ENCODE results near the gene GPC6. TPM values are rescaled to one million over a fixed set of nuclear protein-coding genes. Genes with fewer than 3 reads are reported as not detected.
A peak's percentile ranks its signal among the peaks of the same experiment; 100 is the strongest.

Gene GPC6
- total RNA-seq, 1 donor from 2014 or later = 63.0 TPM

- no peak overlapping the region for H3K27ac ChIP-seq (ENCODE audit: low read depth, low read length)
- Mint-ChIP-seq H3K36me3 (ENCODE audit: low read depth, unreplicated experiment) (peaks cover 1% of the 10 kb centered on the region), H3K9me3 (ENCODE audit: unreplicated experiment) (no peaks in the 10 kb centered on the region), H3K27ac (ENCODE audit: unreplicated experiment) (no peak overlapping the region), H3K27me3 (ENCODE audit: low read depth, unreplicated experiment) (no peaks in the 10 kb centered on the region), H3K4me3 (ENCODE audit: unreplicated experiment) (no peak overlapping the region), H3K4me1 (ENCODE audit: low read depth, unreplicated experiment) (peaks cover 39% of the 10 kb centered on the region)
- no peak for TF ChIP-seq CTCF (IDR thresholded peaks at IDR 0.05; ENCODE audit: insufficient read depth, low read depth, low read length)
- TF ChIP-seq EZH2 (IDR thresholded peaks at IDR 0.05; ENCODE audit: insufficient read depth, low read length) = no peak
- no peaks in the 10 kb centered on the region for H3K9me3 ChIP-seq (ENCODE audit: insufficient read depth, low read depth, low read length)
- H2AFZ ChIP-seq (ENCODE audit: low read depth, low read length) = no peak overlapping the region
- DNase-seq (ENCODE audit: low read depth) = no peak
- H3K27me3 ChIP-seq (ENCODE audit: insufficient read depth, low read length) = no peaks in the 10 kb centered on the region
- no peaks in the 10 kb centered on the region for H3K36me3 ChIP-seq (ENCODE audit: insufficient read depth, low read length)
- H3K79me2 ChIP-seq (ENCODE audit: insufficient read depth, low read length) = no peaks in the 10 kb centered on the region
- peak; percentile 43 for FAIRE-seq
- H3K4me3 ChIP-seq (ENCODE audit: insufficient read depth, low read depth, low read length) = no peak overlapping the region
- H3K9ac ChIP-seq (ENCODE audit: low read length) = no peak overlapping the region
- no peak overlapping the region for H3K4me2 ChIP-seq (ENCODE audit: low read length)
- H4K20me1 ChIP-seq (ENCODE audit: insufficient read depth, low read length) = no peaks in the 10 kb centered on the region
- H3K4me1 ChIP-seq (ENCODE audit: insufficient read depth, low read length) = peaks cover 27% of the 10 kb centered on the region
Measured at GRCh38 chr13:94331281-94331680, 1104.7 kb downstream of the GPC6 start.

GRCh38 chr13:94332359-94333096 lies 1105.9 kb downstream of the GPC6 start:
- no peak overlapping the region for H3K4me3 ChIP-seq (ENCODE audit: insufficient read depth, low read depth, low read length)
- Mint-ChIP-seq H3K27me3 (ENCODE audit: low read depth, unreplicated experiment) (no peaks in the 10 kb centered on the region), H3K36me3 (ENCODE audit: low read depth, unreplicated experiment) (peaks cover 1% of the 10 kb centered on the region), H3K9me3 (ENCODE audit: unreplicated experiment) (no peaks in the 10 kb centered on the region), H3K4me1 (ENCODE audit: low read depth, unreplicated experiment) (peaks cover 27% of the 10 kb centered on the region), H3K4me3 (ENCODE audit: unreplicated experiment) (no peak overlapping the region), H3K27ac (ENCODE audit: unreplicated experiment) (no peak overlapping the region)
- no peak overlapping the region for H3K4me2 ChIP-seq (ENCODE audit: low read length)
- H3K27me3 ChIP-seq (ENCODE audit: insufficient read depth, low read length) = no peaks in the 10 kb centered on the region
- TF ChIP-seq EZH2 (IDR thresholded peaks at IDR 0.05; ENCODE audit: insufficient read depth, low read length) (no peak), CTCF (IDR thresholded peaks at IDR 0.05; ENCODE audit: insufficient read depth, low read depth, low read length) (no peak)
- H3K4me1 ChIP-seq (ENCODE audit: insufficient read depth, low read length) = peaks cover 21% of the 10 kb centered on the region
- DNase-seq (ENCODE audit: low read depth) (no peak), FAIRE-seq (no peak)
- no peak overlapping the region for H3K9ac ChIP-seq (ENCODE audit: low read length)
- H2AFZ ChIP-seq (ENCODE audit: low read depth, low read length) = no peak overlapping the region
- no peaks in the 10 kb centered on the region for H3K9me3 ChIP-seq (ENCODE audit: insufficient read depth, low read depth, low read length)
- H3K79me2 ChIP-seq (ENCODE audit: insufficient read depth, low read length) = no peaks in the 10 kb centered on the region
- H3K36me3 ChIP-seq (ENCODE audit: insufficient read depth, low read length) = no peaks in the 10 kb centered on the region
- no peaks in the 10 kb centered on the region for H4K20me1 ChIP-seq (ENCODE audit: insufficient read depth, low read length)
- H3K27ac ChIP-seq (ENCODE audit: low read depth, low read length) = no peak overlapping the region

GRCh38 chr13:94333131-94333820 lies 1106.7 kb downstream of the GPC6 start:
- Mint-ChIP-seq H3K9me3 (ENCODE audit: unreplicated experiment) (peaks cover 2% of the 10 kb centered on the region), H3K4me1 (ENCODE audit: low read depth, unreplicated experiment) (peaks cover 23% of the 10 kb centered on the region), H3K36me3 (ENCODE audit: low read depth, unreplicated experiment) (peaks cover 1% of the 10 kb centered on the region), H3K4me3 (ENCODE audit: unreplicated experiment) (no peak overlapping the region), H3K27ac (ENCODE audit: unreplicated experiment) (no peak overlapping the region), H3K27me3 (ENCODE audit: low read depth, unreplicated experiment) (no peaks in the 10 kb centered on the region)
- H3K9me3 ChIP-seq (ENCODE audit: insufficient read depth, low read depth, low read length) = no peaks in the 10 kb centered on the region
- no peak overlapping the region for H3K9ac ChIP-seq (ENCODE audit: low read length)
- no peaks in the 10 kb centered on the region for H3K79me2 ChIP-seq (ENCODE audit: insufficient read depth, low read length)
- H3K4me2 ChIP-seq (ENCODE audit: low read length) = no peak overlapping the region
- FAIRE-seq (no peak), DNase-seq (ENCODE audit: low read depth) (no peak)
- H3K36me3 ChIP-seq (ENCODE audit: insufficient read depth, low read length) = no peaks in the 10 kb centered on the region
- no peaks in the 10 kb centered on the region for H4K20me1 ChIP-seq (ENCODE audit: insufficient read depth, low read length)
- TF ChIP-seq EZH2 (IDR thresholded peaks at IDR 0.05; ENCODE audit: insufficient read depth, low read length) = no peak
- TF ChIP-seq CTCF (IDR thresholded peaks at IDR 0.05; ENCODE audit: insufficient read depth, low read depth, low read length) = no peak
- H3K27me3 ChIP-seq (ENCODE audit: insufficient read depth, low read length) = no peaks in the 10 kb centered on the region
- no peak overlapping the region for H2AFZ ChIP-seq (ENCODE audit: low read depth, low read length)
- peaks cover 18% of the 10 kb centered on the region for H3K4me1 ChIP-seq (ENCODE audit: insufficient read depth, low read length)
- H3K4me3 ChIP-seq (ENCODE audit: insufficient read depth, low read depth, low read length) = no peak overlapping the region
- H3K27ac ChIP-seq (ENCODE audit: low read depth, low read length) = no peak overlapping the region

All from astrocyte (in vitro differentiated cells and primary cell).